H9 (cell line): ENCODE results near the gene EPS15. TPM values are rescaled to one million over a fixed set of nuclear protein-coding genes. Genes with fewer than 3 reads are reported as not detected.

Experiments used
- DNase-seq: peaks from one replicate; pipeline ENCODE4 v3.0.0-alpha.2; 2017
- H2AFZ ChIP-seq: one replicate; pipeline ENCODE4 v1.6.1; 2013; ENCODE audit warnings: mild to moderate bottlenecking, low read length, control low read depth, moderate library complexity
- H2AK5ac ChIP-seq: 2 replicates; pipeline ENCODE4 v1.6.1; 2013; ENCODE audit warnings: low read length, control low read depth, mixed read lengths; ENCODE audit not compliant: insufficient read length
- H2BK120ac ChIP-seq: one replicate; pipeline ENCODE4 v1.6.1; 2013; ENCODE audit warnings: low read depth, mild to moderate bottlenecking, low read length, control low read depth, inconsistent platforms; ENCODE audit not compliant: poor library complexity, severe bottlenecking
- H2BK12ac ChIP-seq: 2 replicates; pipeline ENCODE4 v1.6.1; 2013; ENCODE audit warnings: low read length, control low read depth, mixed read lengths, low read depth; ENCODE audit not compliant: insufficient read length
- H2BK15ac ChIP-seq: 2 replicates; pipeline ENCODE4 v1.6.1; 2013; ENCODE audit warnings: low read depth, low read length, control low read depth
- H2BK20ac ChIP-seq: one replicate; pipeline ENCODE4 v1.6.1; 2013; ENCODE audit warnings: low read depth, mild to moderate bottlenecking, low read length, control low read depth, inconsistent platforms; ENCODE audit not compliant: poor library complexity, severe bottlenecking
- H2BK5ac ChIP-seq: 2 replicates; pipeline ENCODE4 v1.6.1; 2013; ENCODE audit warnings: low read length, control low read depth, mixed read lengths; ENCODE audit not compliant: insufficient read length
- H3K14ac ChIP-seq: 2 replicates; pipeline ENCODE4 v1.6.1; 2013; ENCODE audit warnings: low read length, control low read depth; ENCODE audit not compliant: insufficient read depth
- H3K18ac ChIP-seq: 2 replicates; pipeline ENCODE4 v1.6.1; 2013; ENCODE audit warnings: low read depth, mild to moderate bottlenecking, mixed read lengths, low read length, control low read depth; ENCODE audit not compliant: insufficient read length
- H3K23ac ChIP-seq: 2 replicates; pipeline ENCODE4 v1.6.1; 2013; ENCODE audit warnings: low read length, control low read depth, mixed read lengths, low read depth; ENCODE audit not compliant: insufficient read length
- H3K23me2 ChIP-seq: 2 replicates; pipeline ENCODE4 v1.6.1; 2013; ENCODE audit warnings: low read depth, mild to moderate bottlenecking, mixed read lengths, low read length, control low read depth; ENCODE audit not compliant: insufficient read length, poor library complexity, severe bottlenecking
- H3K27ac ChIP-seq: 2 replicates; pipeline ENCODE4 v1.5.1; 2013; ENCODE audit warnings: low read length, control low read depth, mixed read lengths, low read depth; ENCODE audit not compliant: insufficient read length
- H3K27me3 ChIP-seq: 2 replicates; pipeline ENCODE4 v1.6.1; 2013; ENCODE audit warnings: low read length, control low read depth, inconsistent platforms; ENCODE audit not compliant: insufficient read depth
- H3K4ac ChIP-seq: 2 replicates; pipeline ENCODE4 v1.6.1; 2013; ENCODE audit warnings: low read depth, mild to moderate bottlenecking, control low read depth, inconsistent platforms, low read length, moderate library complexity
- H3K4me1 ChIP-seq: 2 replicates; pipeline ENCODE4 v1.6.1; 2013; ENCODE audit warnings: low read length, control low read depth, inconsistent platforms; ENCODE audit not compliant: insufficient read depth
- H3K4me2 ChIP-seq: 2 replicates; pipeline ENCODE4 v1.6.1; 2013; ENCODE audit warnings: low read length, control low read depth, mixed read lengths; ENCODE audit not compliant: insufficient read length, insufficient read depth
- H3K56ac ChIP-seq: 2 replicates; pipeline ENCODE4 v1.6.1; 2013; ENCODE audit warnings: low read depth, mild to moderate bottlenecking, mixed read lengths, low read length, control low read depth; ENCODE audit not compliant: insufficient read length
- H3K79me1 ChIP-seq: 2 replicates; pipeline ENCODE4 v1.6.1; 2013; ENCODE audit warnings: low read depth, mild to moderate bottlenecking, moderate library complexity, low read length, control low read depth, inconsistent platforms; ENCODE audit not compliant: insufficient read depth, poor library complexity, severe bottlenecking
- H3K79me2 ChIP-seq: 2 replicates; pipeline ENCODE4 v1.6.1; 2013; ENCODE audit warnings: low read length, control low read depth, inconsistent platforms; ENCODE audit not compliant: insufficient read depth
- H3K9ac ChIP-seq: 2 replicates; pipeline ENCODE4 v1.6.1; 2013; ENCODE audit warnings: low read length, control low read depth, mixed read lengths; ENCODE audit not compliant: insufficient read length; ENCODE audit errors: extremely low read depth
- H3K9me3 ChIP-seq: one replicate; pipeline ENCODE4 v1.6.1; 2013; ENCODE audit warnings: low read depth, low read length, inconsistent platforms; ENCODE audit not compliant: control insufficient read depth
- H3T11ph ChIP-seq: one replicate; pipeline ENCODE4 v1.6.1; 2013; ENCODE audit warnings: mild to moderate bottlenecking, low read length, control low read depth, inconsistent platforms
- H4K20me1 ChIP-seq: one replicate; pipeline ENCODE4 v1.6.1; 2013; ENCODE audit not compliant: control insufficient read depth, insufficient read length, insufficient read depth
- H4K5ac ChIP-seq: 2 replicates; pipeline ENCODE4 v1.6.1; 2013; ENCODE audit warnings: low read depth, mild to moderate bottlenecking, mixed read lengths, low read length, control low read depth; ENCODE audit not compliant: insufficient read length
- H4K8ac ChIP-seq: replicated peaks from 2 replicates; pipeline ENCODE4 v1.6.1; 2013; ENCODE audit warnings: low read length, control low read depth, mixed read lengths, low read depth; ENCODE audit not compliant: insufficient read length
- H4K91ac ChIP-seq: 2 replicates; pipeline ENCODE4 v1.6.1; 2013; ENCODE audit warnings: low read depth, mild to moderate bottlenecking, moderate library complexity, mixed read lengths, low read length, control low read depth; ENCODE audit not compliant: insufficient read length
- H3K27ac Mint-ChIP-seq, 3 experiments: 2 replicates in 2 of 3; 3 replicates in 1 of 3; pipeline ENCODE4 v1.8.0; 2020 to 2021; ENCODE audit warnings: mixed read lengths in 3 of 3, mild to moderate bottlenecking in 1 of 3, moderate library complexity in 1 of 3
- H3K27me3 Mint-ChIP-seq: 2 replicates; pipeline ENCODE4 v1.8.0; 2021; ENCODE audit warnings: low read depth, mild to moderate bottlenecking, moderate library complexity, mixed read lengths
- H3K36me3 Mint-ChIP-seq, 3 experiments: 2 replicates in 2 of 3; 3 replicates in 1 of 3; pipeline ENCODE4 v1.8.0; 2020 to 2021; ENCODE audit warnings: low read depth in 3 of 3, mixed read lengths in 3 of 3; ENCODE audit not compliant: insufficient read depth in 1 of 3
- H3K4me1 Mint-ChIP-seq, 2 experiments: 2 replicates each; pipeline ENCODE4 v1.8.0; 2020; ENCODE audit warnings: mixed read lengths in 2 of 2
- H3K4me3 Mint-ChIP-seq, 2 experiments: 2 replicates in 1 of 2; 3 replicates in 1 of 2; pipeline ENCODE4 v1.8.0; 2020 to 2021; ENCODE audit warnings: mild to moderate bottlenecking in 2 of 2, mixed read lengths in 2 of 2, moderate library complexity in 1 of 2
- H3K9me3 Mint-ChIP-seq, 2 experiments: 2 replicates in 1 of 2; 3 replicates in 1 of 2; pipeline ENCODE4 v1.8.0; 2020; ENCODE audit warnings: mild to moderate bottlenecking in 2 of 2, mixed read lengths in 2 of 2, moderate library complexity in 1 of 2
- CTCF ChIP-seq: fragments of 200-600 bp; sonication (generic); conservative IDR thresholded peaks from 3 replicates; pipeline ENCODE4 v1.8.0; 2021; ENCODE audit warnings: antibody characterized with exemption, mild to moderate bottlenecking
- WGBS: extraction: QIAGEN DNeasy Blood & Tissue Kit; methylation state at CpG from one replicate; pipeline ENCODE4 v1.1.7; 2013; ENCODE audit warnings: missing lambda C conversion rate, low lambda C conversion rate, mixed read lengths; ENCODE audit not compliant: insufficient read length; ENCODE audit errors: extremely low coverage; 5-methylcytosine and 5-hydroxymethylcytosine counted together
- total RNA-seq: library from RNA; stranded (reverse); gene quantifications from 2 replicates; pipeline ENCODE4 v1.2.1, GENCODE V29; 2021

Gene EPS15
- total RNA-seq, 1 experiment from 2014 or later, result 44.1 TPM

GRCh38 chr1:51519865-51520699 is 1.0 kb upstream of the EPS15 start:
- H3K36me3 Mint-ChIP-seq, result no peaks in the 10 kb centered on the region
- no peak for DNase-seq
- no peaks in the 10 kb centered on the region for H3K9me3 Mint-ChIP-seq

More at GRCh38 chr1:51519865-51520699, 1.0 kb upstream of the EPS15 start:
- Histone ChIP-seq H3K4me1 (no peaks in the 10 kb centered on the region), H4K5ac (no peak overlapping the region), H2BK15ac (no peak overlapping the region), H3K18ac (no peak overlapping the region), H3K56ac (no peak overlapping the region), H4K20me1 (no peaks in the 10 kb centered on the region), H3K79me2 (no peaks in the 10 kb centered on the region; the same call in 1 of the 2 replicates), H3T11ph (no peak overlapping the region), H3K79me1 (peaks cover 2% of the 10 kb centered on the region), H3K23me2 (peaks cover 8% of the 10 kb centered on the region), H3K9me3 (no peaks in the 10 kb centered on the region), H3K14ac (no peak overlapping the region), H3K9ac (no peak overlapping the region), H2BK12ac (no peak overlapping the region), H2AK5ac (no peak overlapping the region), H2BK120ac (no peak overlapping the region), H3K27ac (no peak overlapping the region), H2AFZ (no peak overlapping the region), H2BK5ac (no peak overlapping the region), H4K91ac (no peak overlapping the region), H3K4ac (no peak overlapping the region), H2BK20ac (no peak overlapping the region), H3K27me3 (no peaks in the 10 kb centered on the region), H4K8ac (no peak overlapping the region), H3K4me2 (no peak overlapping the region), H3K23ac (no peak overlapping the region)
- no peak for TF ChIP-seq CTCF
- no CpG with 5 or more reads among the region's 8 CpGs for WGBS
- no peaks in the 10 kb centered on the region for H3K27me3 Mint-ChIP-seq
- no peak overlapping the region for H3K27ac Mint-ChIP-seq
- H3K4me3 Mint-ChIP-seq, result peak overlapping the region in 1 of 2 experiments; percentile 73; a peak in 2 of 5 replicates
- peaks cover 19 to 23% of the 10 kb centered on the region in 2 experiments for H3K4me1 Mint-ChIP-seq
